Right renal cortex interstitium (tissue), 3 donors: ENCODE data around the gene ARHGAP5. TPM values are rescaled to one million over a fixed set of nuclear protein-coding genes. Genes with fewer than 3 reads are reported as not detected.
"Not testable (repeated sequence)": the region's sequence is repeated elsewhere in the genome, so short reads cannot be mapped to it uniquely, and the experiment has no call there.

ENCODE experiments used
- DNase-seq, 3 donors: peaks; one replicate each; pipeline ENCODE4 v3.0.0-alpha.2; 2013; ENCODE audit warnings: low read depth in 3 of 3, low spot score in 2 of 3
- polyA plus RNA-seq, 3 donors: library from polyadenylated mRNA; unstranded; fragments of 120-200 nt; gene quantifications; one replicate each; pipeline ENCODE4 v1.2.1, GENCODE V29; 2013; ENCODE audit not compliant: insufficient read length in 3 of 3

The ARHGAP5 gene
- polyA plus RNA-seq, 3 donors: 108 to 127 (median 121) TPM

DNA sequence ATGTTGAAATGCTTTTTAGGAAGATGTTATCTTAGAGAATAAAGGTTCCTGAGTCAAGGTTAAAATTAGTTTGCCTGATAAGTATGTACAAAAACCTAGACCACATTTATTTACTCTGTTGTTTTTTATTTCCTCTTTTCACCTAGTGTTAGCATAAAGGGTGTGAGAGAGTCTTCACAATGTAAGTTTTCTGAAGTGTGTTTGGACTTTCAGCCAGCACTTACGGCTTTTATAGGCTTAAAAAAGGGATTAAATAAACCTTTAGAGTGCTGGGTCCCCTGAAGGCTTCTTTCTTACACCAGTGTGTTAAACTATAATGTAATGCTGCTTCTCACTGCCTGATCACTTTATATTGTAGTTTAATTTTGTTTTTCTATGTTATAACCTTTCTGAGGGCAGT, 27.2 kb downstream of the ARHGAP5 start:
- no peak for DNase-seq

DNA sequence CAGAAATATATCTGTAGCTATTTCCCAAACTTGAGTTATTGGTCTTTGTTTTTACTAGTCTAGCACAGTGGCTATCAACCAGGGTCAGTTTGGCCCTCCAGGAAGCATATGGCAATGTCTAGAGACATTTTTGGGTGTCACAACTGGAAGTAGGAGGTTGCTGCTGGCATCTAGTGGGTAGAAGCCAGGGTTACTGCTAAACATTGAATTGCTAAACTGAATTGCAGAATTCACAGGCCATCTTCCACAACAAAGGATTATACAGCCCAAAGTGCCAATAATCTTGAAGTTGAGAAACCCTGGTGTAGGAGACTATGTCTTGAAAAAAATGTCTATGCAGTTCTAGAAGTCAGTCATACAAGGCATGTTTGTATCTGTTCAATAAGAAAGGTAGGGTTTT, 27.7 kb downstream of the ARHGAP5 start:
- DNase-seq: no peak

DNA sequence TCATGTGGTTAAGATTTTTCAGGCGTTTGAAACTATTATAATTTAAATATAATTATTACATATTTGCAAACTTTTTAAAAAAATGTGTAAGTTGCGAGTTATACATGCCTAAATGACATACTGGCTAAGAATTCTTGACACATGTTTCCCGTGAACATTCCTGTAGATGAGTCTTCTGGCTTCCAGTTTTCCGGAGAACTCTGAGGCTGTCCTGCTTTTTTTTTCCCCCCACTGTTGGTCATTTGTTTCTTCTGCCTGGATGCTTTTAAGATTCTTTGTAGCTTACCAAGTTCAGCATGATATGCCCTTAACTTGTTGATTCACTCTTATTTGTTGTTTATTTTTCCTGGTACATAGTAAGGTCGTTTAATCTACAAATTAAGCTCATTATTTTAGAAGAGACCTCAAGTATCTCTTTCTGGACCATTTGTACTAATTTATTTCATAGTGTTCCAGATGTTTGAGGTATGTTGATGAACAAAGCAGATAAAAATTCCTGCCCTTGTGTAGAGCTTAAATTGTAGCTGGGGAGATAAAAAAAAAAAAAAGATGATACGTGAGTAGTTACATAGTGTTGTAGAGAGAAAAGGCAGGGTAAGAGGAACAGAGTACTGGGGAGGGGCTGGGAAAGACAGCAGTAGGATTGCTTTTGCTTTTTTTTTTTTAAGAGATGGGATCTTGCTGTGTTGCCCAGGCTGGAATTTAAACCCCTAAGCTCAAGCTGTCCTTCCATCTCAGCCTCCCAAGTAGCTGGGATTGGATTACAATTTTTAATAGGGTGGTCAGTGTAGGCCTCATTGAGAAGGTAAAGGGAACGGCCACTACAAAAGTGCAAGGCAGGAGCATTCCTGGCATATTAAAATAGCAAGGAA, 32.8 kb downstream of the ARHGAP5 start:
- no peak for DNase-seq

DNA sequence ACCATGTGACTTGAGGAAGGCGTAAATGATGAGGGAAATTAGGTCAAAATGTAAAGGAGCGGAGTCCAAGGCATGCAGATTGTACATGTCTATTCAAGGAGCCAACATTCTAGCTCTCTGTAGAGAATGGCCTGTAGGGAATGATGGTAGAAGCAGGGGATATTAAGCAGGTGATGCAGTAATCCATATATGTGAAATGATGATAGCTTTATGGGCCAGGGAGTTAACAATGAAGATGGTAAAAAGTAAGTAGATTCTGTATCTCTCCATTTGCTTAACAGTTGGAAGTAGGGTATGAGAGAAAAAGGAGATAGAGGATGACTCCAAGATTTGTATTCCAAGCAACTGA, 33.4 kb downstream of the ARHGAP5 start:
- no peak for DNase-seq

DNA sequence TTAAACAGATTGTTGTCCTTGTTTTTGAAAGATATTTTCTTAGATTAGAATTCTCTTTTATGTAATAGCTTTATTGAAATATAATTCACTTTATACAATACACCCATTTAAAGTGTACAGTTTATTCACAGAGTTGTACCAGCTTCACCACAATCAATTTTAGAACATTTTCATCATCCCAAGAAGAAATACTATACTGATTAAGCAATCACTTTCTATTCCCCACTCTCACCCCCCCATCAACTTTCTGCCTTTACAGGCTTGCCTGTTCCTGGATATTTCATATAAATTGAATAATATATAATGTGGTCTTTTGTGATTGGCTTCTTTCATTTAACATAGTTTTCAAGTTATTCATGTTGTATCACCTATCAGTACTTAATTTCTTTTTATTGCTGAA, 44.4 kb downstream of the ARHGAP5 start:
- no peak for DNase-seq

DNA sequence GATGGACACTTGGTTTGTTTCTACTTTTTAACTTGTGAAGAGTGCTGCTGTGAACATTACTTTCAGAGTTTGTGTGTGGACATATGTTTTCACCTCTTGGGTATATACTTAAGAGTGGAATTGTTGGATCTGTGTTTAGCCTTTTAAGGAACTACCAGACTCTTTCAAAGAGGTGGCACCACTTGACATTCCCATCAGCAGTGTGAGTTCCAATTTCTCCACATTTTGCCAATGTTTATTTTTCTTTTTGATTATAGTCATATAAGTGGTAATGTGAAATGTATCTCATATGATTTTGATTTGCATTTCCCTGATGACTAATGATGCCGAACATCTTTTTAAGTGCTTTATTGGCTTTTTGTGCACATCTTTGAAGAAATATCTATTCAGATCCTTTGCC, 44.8 kb downstream of the ARHGAP5 start:
- no peak for DNase-seq

DNA sequence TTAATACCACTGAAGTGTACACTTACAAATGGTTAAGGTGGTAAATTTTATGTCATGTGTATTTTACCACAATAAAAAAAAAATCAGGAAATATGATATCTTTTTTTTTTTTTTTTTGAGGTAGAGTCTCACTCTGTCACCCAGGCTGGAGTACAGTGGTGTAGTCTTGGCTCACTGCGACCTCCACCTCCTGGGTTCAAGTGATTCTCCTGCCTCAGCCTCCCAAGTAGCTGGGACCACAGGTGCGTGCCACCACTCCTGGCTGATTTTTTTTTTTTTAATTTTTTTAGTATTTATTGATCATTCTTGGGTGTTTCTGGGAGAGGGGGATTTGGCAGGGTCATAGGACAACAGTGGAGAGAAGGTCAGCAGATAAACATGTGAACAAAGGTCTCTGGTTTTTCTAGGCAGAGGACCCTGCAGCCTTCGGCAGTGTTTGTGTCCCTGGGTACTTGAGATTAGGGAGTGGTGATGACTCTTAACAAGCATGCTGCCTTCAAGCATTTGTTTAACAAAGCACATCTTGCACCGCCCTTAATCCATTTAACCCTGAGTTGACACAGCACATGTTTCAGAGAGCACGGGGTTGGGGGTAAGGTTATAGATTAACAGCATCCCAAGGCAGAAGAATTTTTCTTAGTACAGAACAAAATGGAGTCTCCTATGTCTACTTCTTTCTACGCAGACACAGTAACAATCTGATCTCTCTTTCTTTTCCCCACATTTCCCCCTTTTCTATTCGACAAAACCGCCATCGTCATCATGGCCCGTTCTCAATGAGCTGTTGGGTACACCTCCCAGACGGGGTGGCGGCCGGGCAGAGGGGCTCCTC, 50.0 kb downstream of the ARHGAP5 start:
- DNase-seq: not testable (repeated sequence)

DNA sequence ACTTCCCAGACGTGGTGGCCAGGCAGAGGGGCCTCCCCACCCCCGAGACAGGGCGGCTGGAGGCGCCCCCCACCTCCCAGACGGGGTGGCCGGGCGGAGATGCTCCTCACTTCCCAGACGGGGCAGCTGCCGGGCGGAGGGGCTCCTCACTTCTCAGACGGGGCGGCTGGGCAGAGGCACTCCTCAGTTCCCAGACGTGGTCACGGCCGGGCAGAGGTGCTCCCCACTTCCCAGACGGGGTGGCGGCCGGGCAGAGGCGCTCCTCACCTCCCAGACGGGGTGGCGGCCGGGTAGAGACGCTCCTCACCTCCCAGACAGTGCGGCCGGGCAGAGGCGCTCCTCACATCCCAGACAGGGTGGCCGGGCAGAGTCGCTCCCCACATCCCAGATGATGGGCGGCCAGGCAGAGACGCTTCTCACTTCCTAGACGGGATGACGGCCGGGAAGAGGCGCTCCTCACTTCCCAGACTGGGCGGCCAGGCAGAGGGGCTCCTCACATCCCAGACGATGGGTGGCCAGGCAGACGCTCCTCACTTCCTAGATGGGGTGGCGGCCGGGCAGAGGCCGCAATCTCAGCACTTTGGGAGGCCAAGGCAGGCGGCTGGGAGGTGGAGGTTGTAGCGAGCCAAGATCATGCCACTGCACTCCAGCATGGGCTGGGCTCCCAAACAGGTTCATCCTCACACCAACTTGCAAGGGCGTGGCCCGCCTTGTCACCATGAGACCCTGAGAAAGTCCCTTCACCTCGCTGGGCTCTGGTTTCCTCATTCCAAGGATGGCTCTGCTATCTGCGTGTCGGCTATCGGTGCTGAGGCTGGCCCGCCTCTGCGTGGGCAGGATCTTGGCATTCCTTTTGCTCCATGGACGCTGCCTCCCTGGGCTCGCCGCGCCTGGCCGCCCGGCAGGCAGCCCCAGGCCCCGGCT, 50.9 kb downstream of the ARHGAP5 start:
- not testable (repeated sequence) for DNase-seq

DNA sequence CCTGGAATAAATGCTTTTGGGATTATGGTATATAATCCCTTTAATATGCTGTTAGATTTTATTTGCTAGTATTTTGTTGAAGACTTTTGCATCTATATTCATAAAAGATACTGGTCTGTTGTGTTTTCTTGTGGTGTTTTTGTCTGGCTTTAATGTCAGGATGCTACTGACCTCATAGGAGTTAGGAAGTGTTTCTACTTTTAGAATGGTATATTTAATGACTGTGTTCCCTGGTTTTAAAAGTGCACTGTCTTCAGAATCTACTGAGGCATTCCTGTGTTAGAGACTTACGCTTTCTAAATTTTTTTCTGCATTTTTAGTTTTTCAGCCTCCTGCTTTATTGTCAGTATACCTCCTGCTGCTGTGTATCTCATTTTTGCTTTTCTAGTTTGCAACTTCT, 51.6 kb downstream of the ARHGAP5 start:
- DNase-seq: no peak

DNA sequence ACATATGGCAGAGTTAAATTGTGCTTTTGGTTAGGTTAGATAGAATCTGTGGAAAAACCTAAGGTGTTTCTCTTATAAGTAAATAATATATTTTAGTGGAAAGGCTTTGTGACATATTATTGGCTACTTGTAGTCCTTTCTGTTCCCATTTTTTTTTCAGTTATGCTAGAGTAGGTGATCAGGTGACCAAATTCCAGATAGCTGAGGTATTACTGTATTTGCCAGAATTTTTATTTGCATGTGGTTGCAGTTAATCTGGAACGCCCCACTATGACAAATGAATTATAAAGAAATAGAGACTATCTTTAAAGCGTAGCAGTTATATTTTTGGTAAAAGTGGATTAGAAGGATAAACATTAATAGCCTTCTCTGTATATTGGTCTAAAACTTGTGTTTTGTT, 52.0 kb downstream of the ARHGAP5 start:
- no peak for DNase-seq

DNA sequence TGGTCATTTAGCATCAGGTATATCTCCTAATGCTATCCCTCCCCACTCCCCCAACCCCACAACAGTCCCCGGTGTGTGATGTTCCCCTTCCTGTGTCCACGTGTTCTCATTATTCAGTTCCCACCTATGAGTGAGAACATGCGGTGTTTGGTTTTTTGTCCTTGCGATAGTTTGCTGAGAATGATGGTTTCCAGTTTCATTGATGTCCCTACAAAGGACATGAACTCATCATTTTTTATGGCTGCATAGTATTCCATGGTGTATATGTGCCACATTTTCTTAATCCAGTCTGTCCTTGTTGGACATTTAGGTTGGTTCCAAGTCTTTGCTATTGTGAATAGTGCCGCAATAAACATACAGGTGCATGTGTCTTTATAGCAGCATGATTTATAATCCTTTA, 54.6 kb downstream of the ARHGAP5 start:
- not testable (repeated sequence) for DNase-seq

DNA sequence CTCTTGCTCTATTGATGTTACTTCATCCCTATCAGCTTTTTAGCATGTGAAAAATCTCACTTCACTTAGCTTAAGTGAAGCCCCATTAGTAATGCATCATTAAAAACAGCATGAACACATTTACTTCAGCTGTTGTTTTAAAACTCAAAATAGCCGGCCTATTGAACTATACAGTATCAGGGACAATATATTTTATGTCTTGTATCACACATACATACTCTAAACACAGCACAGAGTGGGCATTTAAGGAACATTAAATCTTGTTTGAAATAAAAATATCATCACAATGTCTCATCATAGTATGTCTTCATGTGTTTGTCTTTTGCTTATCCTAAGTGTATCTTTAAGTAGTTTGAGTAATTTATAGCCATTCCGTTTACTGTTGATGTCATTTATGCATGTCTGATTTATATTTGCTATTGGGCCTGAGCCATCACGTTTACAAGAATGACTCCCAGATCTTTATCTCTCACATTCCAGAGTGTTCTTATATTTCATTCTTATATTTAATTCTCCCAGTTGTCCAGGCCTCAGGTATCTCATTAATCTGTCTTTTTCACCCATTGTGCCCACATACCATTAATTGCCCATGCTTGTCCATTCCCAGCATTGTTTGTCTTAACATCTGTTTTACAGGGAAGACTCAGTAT, 57.5 kb downstream of the ARHGAP5 start:
- peak; percentile 36 to 52 (median 49) for DNase-seq

DNA sequence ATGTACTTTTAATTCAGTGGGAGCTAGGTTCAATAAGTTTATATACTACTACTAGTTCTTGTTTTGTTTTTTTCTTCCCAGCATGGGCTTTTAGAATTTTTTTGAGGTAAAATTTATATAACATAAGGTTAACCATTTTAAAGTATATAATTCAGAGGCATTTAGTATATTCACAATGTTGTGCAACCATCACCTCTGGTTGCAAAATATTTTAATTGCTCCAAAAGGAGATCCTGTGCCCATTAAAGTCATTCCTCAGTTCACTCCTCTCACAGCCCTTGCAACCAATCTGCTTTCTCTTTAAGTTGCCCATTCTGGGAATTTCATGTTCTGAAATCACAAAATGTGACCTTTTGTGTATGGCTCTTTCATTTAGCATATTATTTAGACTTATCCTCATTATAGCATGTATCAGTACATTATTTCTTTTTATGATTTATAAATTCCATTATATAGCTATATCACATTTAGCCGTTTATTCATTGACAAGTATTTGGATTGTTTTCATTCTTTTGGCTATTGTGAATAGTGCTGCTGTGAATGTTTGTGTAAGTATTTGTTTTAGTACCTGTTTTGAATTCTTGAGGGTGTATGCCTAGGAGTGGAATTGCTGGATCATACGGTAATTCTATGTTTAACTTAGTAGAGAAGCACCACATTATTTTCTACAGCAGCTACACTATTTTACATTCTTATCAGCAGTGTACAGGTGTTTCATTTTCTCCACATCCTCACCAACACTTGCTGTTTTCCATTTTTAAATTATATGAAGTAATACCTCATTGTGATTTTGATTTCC, 59.1 kb downstream of the ARHGAP5 start:
- no peak for DNase-seq

DNA sequence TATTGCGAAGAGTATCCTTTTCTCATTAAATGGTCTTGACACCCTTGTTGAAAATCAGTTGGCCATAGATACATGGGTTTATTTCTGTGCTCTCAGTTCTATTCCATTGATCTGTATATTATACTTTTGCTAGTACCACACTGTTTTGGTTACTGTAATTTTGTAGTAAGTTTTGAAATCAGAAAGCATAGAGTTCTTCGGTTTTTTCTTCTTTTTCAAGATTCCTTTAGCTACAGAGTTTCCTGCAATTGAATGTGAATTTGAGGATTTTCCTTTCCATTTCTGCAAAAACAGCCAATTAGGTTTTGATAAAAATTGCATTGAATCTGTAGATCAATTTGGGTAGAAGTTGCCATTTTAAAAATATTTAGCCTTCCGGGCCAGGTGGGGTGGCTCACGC, 60.2 kb downstream of the ARHGAP5 start:
- no peak for DNase-seq

DNA sequence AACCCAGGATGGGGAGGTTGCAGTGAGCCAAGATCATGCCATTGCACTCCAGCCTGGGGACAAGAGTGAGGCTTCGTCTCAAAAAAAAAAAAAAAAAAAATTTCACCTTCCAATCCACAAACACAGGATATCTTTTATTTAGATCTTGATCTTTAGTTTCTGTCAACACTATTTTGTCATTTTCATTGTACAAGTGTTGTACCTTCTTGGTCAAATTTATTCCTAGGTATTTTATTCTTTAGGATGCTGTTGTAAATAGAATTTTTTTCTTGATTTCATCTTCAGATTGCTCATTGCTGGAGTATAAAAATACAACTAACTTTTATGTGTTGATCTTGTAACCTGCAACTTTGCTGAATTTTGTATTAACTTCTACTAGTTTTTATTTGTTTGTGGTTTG, 60.8 kb downstream of the ARHGAP5 start:
- no peak for DNase-seq

DNA sequence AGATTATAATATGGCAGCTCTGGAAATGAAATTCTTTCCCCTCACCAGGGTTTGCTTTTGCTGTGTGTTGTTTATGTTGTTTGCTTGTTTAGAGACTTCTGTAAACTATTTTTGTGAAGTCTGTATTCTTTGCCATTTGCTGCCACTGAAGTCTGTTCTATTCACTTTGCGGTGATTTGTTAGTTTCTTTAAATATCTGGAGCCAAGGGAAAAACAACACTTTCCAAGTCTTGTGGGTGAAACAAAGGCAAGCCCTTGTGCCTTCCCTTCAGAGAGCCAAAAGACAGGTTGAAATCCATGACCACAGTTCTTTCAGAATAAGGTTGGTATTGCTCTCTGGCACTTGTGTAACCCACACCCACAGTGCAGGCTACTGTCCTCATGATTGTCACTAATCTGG, 65.2 kb downstream of the ARHGAP5 start:
- DNase-seq: no peak

DNA sequence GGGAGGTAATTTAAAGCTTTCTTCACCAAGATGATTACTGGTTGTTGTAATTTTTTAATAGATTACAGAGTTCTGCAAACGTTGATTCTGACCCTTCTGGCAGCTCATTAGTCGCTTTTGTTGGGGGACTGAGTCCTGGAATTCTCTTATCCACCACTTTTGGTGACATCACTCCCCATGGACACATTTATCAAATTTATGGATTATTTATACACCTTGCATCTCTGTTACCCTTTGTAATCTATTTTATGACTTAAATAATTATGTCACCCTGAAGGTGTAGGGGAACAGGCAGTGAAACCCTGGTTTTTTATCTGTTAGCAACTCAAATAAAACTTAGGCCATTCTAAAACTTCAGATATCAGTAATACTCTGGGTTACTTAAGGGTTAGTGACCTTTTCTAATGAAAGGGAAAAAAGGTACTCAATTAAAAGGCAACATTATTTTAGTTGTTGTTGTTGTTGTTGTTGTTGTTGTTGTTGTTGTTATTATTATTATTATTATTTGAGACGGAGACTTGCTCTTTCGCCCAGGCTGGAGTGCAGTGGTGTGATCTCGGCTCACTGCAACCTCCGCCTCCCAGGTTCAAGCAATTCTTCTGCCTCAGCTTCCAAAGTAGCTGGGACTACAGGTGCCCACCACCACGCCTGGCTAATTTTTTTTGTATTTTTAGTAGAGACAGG, 65.8 kb downstream of the ARHGAP5 start:
- no peak for DNase-seq

DNA sequence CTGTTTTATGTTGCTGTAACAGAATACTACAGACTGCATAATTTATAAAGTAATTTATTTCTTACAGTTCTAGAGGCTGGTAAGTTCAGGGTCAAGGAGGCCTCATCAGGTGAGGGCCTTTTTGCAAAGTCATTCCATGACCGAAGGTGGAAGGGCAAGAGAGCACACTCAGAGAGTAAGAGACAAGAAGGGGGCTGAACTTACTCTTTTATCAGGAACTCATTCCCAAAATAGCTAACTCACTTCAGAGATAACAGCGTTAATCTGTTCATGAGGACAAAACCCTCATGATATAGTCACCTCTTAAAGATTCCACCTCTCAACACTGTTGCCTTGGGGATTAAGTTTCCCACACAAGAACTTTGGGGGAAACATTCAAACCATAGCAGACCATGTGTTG, 73.3 kb downstream of the ARHGAP5 start:
- no peak for DNase-seq

DNA sequence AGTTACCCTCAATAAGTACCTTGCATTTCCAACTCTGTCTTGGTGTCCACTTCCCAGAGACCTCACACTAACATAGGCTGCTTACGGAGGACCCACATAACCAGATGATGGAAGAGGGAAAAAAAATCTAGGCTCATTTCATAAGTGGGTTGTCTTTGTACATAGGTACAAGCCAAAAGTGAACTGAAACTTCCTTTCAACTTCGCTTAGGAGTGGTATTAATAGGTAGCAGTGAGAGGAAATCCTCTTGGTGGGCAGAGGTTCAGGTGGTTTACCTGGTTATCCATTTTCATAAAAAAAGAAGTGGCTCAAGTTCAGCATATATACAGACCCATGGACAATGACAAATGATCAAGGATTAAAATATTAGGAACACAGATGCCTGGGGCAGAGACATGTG, 88.9 kb downstream of the ARHGAP5 start:
- no peak for DNase-seq
